Neural progenitor cell (in vitro differentiated cells): ENCODE results near the gene IQCF6. TPM values are rescaled to one million over a fixed set of nuclear protein-coding genes. Genes with fewer than 3 reads are reported as not detected.

Experiments used
- DNase-seq: peaks from one replicate; pipeline ENCODE4 v3.0.0-alpha.2; 2016; ENCODE audit warnings: low spot score
- H2AFZ ChIP-seq: fragments of 200-600 bp; sonication (generic); replicated peaks from 2 replicates; pipeline ENCODE4 v1.6.1; 2016; ENCODE audit warnings: antibody characterized with exemption
- H3F3A ChIP-seq: fragments of 200-600 bp; sonication (generic); 2 replicates; pipeline ENCODE4 v1.6.1; 2016; ENCODE audit warnings: antibody characterized with exemption, low read depth
- H3K27ac ChIP-seq: fragments of 200-600 bp; sonication (generic); 2 replicates; pipeline ENCODE4 v1.5.1; 2016; ENCODE audit warnings: mild to moderate bottlenecking
- H3K27me3 ChIP-seq: fragments of 200-600 bp; sonication (generic); 2 replicates; pipeline ENCODE4 v1.6.1; 2016; ENCODE audit warnings: mild to moderate bottlenecking, moderate library complexity
- H3K36me3 ChIP-seq: fragments of 200-600 bp; sonication (generic); 2 replicates; pipeline ENCODE4 v1.5.1; 2016
- H3K4me1 ChIP-seq: fragments of 200-600 bp; sonication (generic); 2 replicates; pipeline ENCODE4 v1.6.1; 2016; ENCODE audit warnings: mixed run types
- H3K4me2 ChIP-seq: fragments of 200-600 bp; sonication (generic); 2 replicates; pipeline ENCODE4 v1.6.1; 2016
- H3K4me3 ChIP-seq: fragments of 200-600 bp; sonication (generic); 2 replicates; pipeline ENCODE4 v1.5.1; 2016
- H3K79me2 ChIP-seq: fragments of 200-600 bp; sonication (generic); 2 replicates; pipeline ENCODE4 v1.6.1; 2016; ENCODE audit warnings: low read depth
- H3K9ac ChIP-seq: fragments of 200-600 bp; sonication (generic); 2 replicates; pipeline ENCODE4 v1.6.1; 2016
- H3K9me3 ChIP-seq: fragments of 200-600 bp; sonication (generic); 2 replicates; pipeline ENCODE4 v1.5.1; 2016; ENCODE audit warnings: low read depth
- H4K20me1 ChIP-seq: fragments of 200-600 bp; sonication (generic); 2 replicates; pipeline ENCODE4 v1.6.1; 2016; ENCODE audit warnings: low read depth
- H3K27ac Mint-ChIP-seq: 3 replicates; pipeline ENCODE4 v1.8.0; 2021; ENCODE audit warnings: mixed read lengths
- H3K27me3 Mint-ChIP-seq: 2 replicates; pipeline ENCODE4 v1.8.0; 2022; ENCODE audit warnings: low read depth, mild to moderate bottlenecking, inconsistent platforms, moderate library complexity, mixed read lengths; ENCODE audit not compliant: insufficient read depth
- H3K36me3 Mint-ChIP-seq: 3 replicates; pipeline ENCODE4 v1.8.0; 2021; ENCODE audit warnings: mixed read lengths
- H3K4me1 Mint-ChIP-seq: 3 replicates; pipeline ENCODE4 v1.8.0; 2021; ENCODE audit warnings: mixed read lengths
- H3K4me3 Mint-ChIP-seq: 3 replicates; pipeline ENCODE4 v1.8.0; 2021; ENCODE audit warnings: mild to moderate bottlenecking, moderate library complexity, mixed read lengths
- H3K9me3 Mint-ChIP-seq: 3 replicates; pipeline ENCODE4 v1.8.0; 2020; ENCODE audit warnings: mixed read lengths
- EZH2 ChIP-seq: fragments of 200-600 bp; sonication (generic); IDR thresholded peaks from 2 replicates; pipeline ENCODE4 v1.6.1; 2017; ENCODE audit warnings: antibody characterized with exemption, mild to moderate bottlenecking, moderate library complexity
- EZH2phosphoT487 ChIP-seq: fragments of 200-600 bp; sonication (generic); IDR thresholded peaks from 2 replicates; pipeline ENCODE4 v1.6.1; 2017; ENCODE audit warnings: antibody characterized with exemption
- total RNA-seq: library from RNA; depleted of rRNA; stranded (reverse); fragments of >200 nt; gene quantifications from 2 replicates; pipeline ENCODE4 v1.2.3, GENCODE V29; 2015; ENCODE audit warnings: low replicate concordance
- TF ChIP-seq, protein P1 (sequence below): fragments of 200-600 bp; sonication (generic); IDR thresholded peaks from 2 replicates; pipeline ENCODE4 v1.5.1; 2017; ENCODE audit warnings: antibody characterized with exemption, mild to moderate bottlenecking

The IQCF6 gene
- total RNA-seq, 1 donor from 2014 or later: not detected

- no peaks in the 10 kb centered on the region for H3K36me3 Mint-ChIP-seq
- H3K27ac Mint-ChIP-seq: no peak overlapping the region
- no peak overlapping the region for H3K4me3 ChIP-seq
- H3K4me2 ChIP-seq: peak overlapping the region; percentile 49
- no peaks in the 10 kb centered on the region for H3K9me3 ChIP-seq
- no peak overlapping the region for H3K27ac ChIP-seq
- no peaks in the 10 kb centered on the region for H3K36me3 ChIP-seq
- no peak overlapping the region for H3K9ac ChIP-seq
- peaks cover 6% of the 10 kb centered on the region for H3K27me3 Mint-ChIP-seq
- peak; percentile 16 for DNase-seq
- no peak overlapping the region for H3K4me3 Mint-ChIP-seq
- no peaks in the 10 kb centered on the region for H3K79me2 ChIP-seq
- H2AFZ ChIP-seq: peak overlapping the region; percentile 83
- peaks cover 17% of the 10 kb centered on the region for H3K4me1 ChIP-seq
- TF ChIP-seq, protein P1, sequence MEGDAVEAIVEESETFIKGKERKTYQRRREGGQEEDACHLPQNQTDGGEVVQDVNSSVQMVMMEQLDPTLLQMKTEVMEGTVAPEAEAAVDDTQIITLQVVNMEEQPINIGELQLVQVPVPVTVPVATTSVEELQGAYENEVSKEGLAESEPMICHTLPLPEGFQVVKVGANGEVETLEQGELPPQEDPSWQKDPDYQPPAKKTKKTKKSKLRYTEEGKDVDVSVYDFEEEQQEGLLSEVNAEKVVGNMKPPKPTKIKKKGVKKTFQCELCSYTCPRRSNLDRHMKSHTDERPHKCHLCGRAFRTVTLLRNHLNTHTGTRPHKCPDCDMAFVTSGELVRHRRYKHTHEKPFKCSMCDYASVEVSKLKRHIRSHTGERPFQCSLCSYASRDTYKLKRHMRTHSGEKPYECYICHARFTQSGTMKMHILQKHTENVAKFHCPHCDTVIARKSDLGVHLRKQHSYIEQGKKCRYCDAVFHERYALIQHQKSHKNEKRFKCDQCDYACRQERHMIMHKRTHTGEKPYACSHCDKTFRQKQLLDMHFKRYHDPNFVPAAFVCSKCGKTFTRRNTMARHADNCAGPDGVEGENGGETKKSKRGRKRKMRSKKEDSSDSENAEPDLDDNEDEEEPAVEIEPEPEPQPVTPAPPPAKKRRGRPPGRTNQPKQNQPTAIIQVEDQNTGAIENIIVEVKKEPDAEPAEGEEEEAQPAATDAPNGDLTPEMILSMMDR: no peak
- TF ChIP-seq EZH2phosphoT487: no peak
- no peak for TF ChIP-seq EZH2
- H3K4me1 Mint-ChIP-seq: peaks cover 8% of the 10 kb centered on the region
- no peaks in the 10 kb centered on the region for H3K27me3 ChIP-seq
- no peaks in the 10 kb centered on the region for H3F3A ChIP-seq
- no peaks in the 10 kb centered on the region for H4K20me1 ChIP-seq
- no peaks in the 10 kb centered on the region for H3K9me3 Mint-ChIP-seq
Observed at GRCh38 chr3:51734572-51734907, 44.5 kb downstream of the IQCF6 start.

DNA sequence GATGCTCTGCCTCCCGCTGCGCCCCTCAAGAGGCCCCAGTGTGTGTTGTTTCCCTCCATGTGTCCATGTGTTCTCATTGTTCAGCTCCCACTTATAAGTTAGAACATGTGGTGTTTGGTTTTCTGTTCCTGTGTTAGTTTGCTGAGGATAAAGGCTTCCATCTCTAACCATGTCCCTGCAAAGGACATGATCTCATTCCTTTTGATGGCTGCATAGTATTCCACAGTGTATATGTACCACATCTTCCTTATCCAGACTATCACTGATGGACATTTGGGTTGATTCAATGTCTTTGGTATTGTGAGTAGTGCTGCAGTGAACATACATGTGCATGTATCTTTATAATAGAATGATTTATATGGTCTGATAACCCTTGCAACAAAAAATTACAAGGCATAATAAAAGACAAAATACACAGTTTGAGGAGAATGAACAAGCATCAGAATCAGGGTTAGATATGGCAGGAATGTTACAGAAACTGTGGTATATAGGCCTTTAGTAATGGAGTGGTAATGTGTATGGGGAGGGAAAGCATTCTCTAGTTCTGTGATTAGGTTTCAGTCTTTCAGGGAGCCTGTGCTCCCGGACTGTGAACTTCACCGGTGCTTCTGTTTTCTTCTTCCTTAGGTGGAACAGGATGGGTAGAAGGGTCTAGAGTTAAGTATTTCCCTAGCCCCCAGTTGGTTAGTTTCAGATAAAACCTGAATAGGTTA lies 45.0 kb downstream of the IQCF6 start:
- TF ChIP-seq EZH2 (no peak), EZH2phosphoT487 (no peak)
- TF ChIP-seq, protein P1: no peak
- H3K9me3 ChIP-seq: no peaks in the 10 kb centered on the region
- DNase-seq: no peak
- H3F3A ChIP-seq: no peaks in the 10 kb centered on the region
- H3K27me3 Mint-ChIP-seq: peaks cover 6% of the 10 kb centered on the region
- no peak overlapping the region for H3K27ac Mint-ChIP-seq
- H3K4me3 Mint-ChIP-seq: no peak overlapping the region
- no peaks in the 10 kb centered on the region for H3K9me3 Mint-ChIP-seq
- peaks cover 17% of the 10 kb centered on the region for H3K4me1 ChIP-seq
- no peaks in the 10 kb centered on the region for H4K20me1 ChIP-seq
- no peak overlapping the region for H3K27ac ChIP-seq
- no peak overlapping the region for H3K4me3 ChIP-seq
- peak overlapping the region; percentile 83 for H2AFZ ChIP-seq
- no peaks in the 10 kb centered on the region for H3K79me2 ChIP-seq
- H3K9ac ChIP-seq: no peak overlapping the region
- no peaks in the 10 kb centered on the region for H3K36me3 ChIP-seq
- H3K27me3 ChIP-seq: no peaks in the 10 kb centered on the region
- no peaks in the 10 kb centered on the region for H3K36me3 Mint-ChIP-seq
- H3K4me2 ChIP-seq: peak overlapping the region; percentile 49
- peaks cover 8% of the 10 kb centered on the region for H3K4me1 Mint-ChIP-seq

- H3K4me1 ChIP-seq: no peaks in the 10 kb centered on the region
- H3K36me3 Mint-ChIP-seq: no peaks in the 10 kb centered on the region
- H2AFZ ChIP-seq: no peak overlapping the region
Observed at GRCh38 chr3:51729042-51729633, 49.9 kb downstream of the IQCF6 start.

More at GRCh38 chr3:51729042-51729633, 49.9 kb downstream of the IQCF6 start:
- Histone ChIP-seq H3K9ac (no peak overlapping the region), H3K79me2 (no peaks in the 10 kb centered on the region), H3K27me3 (no peaks in the 10 kb centered on the region), H3F3A (no peaks in the 10 kb centered on the region), H4K20me1 (no peaks in the 10 kb centered on the region), H3K27ac (no peak overlapping the region), H3K36me3 (no peaks in the 10 kb centered on the region), H3K4me2 (no peak overlapping the region), H3K4me3 (no peak overlapping the region), H3K9me3 (no peaks in the 10 kb centered on the region)
- Mint-ChIP-seq H3K4me3 (no peak overlapping the region), H3K27ac (no peak overlapping the region), H3K4me1 (peaks cover 2% of the 10 kb centered on the region), H3K9me3 (no peaks in the 10 kb centered on the region), H3K27me3 (peaks cover 3% of the 10 kb centered on the region)
- TF ChIP-seq EZH2: no peak
- TF ChIP-seq EZH2phosphoT487: no peak
- TF ChIP-seq, protein P1: no peak
- DNase-seq: no peak

Other genes with a start within 250 kb of the IQCF6 start
- 30.5 and 31.7 TPM in 2 replicates for gene RAD54L2, start 240.5 kb downstream of the IQCF6 start, total RNA-seq
- gene TEX264, start 108.0 kb downstream of the IQCF6 start, total RNA-seq: 0.54 and 2.8 TPM in 2 replicates
- 1.9 and 4.9 TPM in 2 replicates for gene GRM2, start 72.2 kb downstream of the IQCF6 start, total RNA-seq
- gene IQCF2, start 82.4 kb upstream of the IQCF6 start, total RNA-seq: not detected in 2 replicates
- gene IQCF5, start 96.4 kb upstream of the IQCF6 start, total RNA-seq: not detected in 2 replicates
- gene IQCF1, start 124.1 kb upstream of the IQCF6 start, total RNA-seq: not detected in 2 replicates
- gene RRP9, start 162.7 kb upstream of the IQCF6 start, total RNA-seq: 10.5 and 20.1 TPM in 2 replicates
- gene PARP3, start 163.1 kb upstream of the IQCF6 start, total RNA-seq: 2.0 and 3.9 TPM in 2 replicates
- gene GPR62, start 176.1 kb upstream of the IQCF6 start, total RNA-seq: 0.21 TPM in 1 of 2 replicates, not detected in the other
- 30.5 and 82.3 TPM in 2 replicates for gene PCBP4, start 188.2 kb upstream of the IQCF6 start, total RNA-seq
- 6.0 and 8.3 TPM in 2 replicates for gene ABHD14B, start 194.8 kb upstream of the IQCF6 start, total RNA-seq
- 4.0 and 14.7 TPM in 2 replicates for gene ABHD14A, start 195.8 kb upstream of the IQCF6 start, total RNA-seq
- gene ACY1, start 204.3 kb upstream of the IQCF6 start, total RNA-seq: 17.3 and 31.8 TPM in 2 replicates
- gene RPL29, start 216.7 kb upstream of the IQCF6 start, total RNA-seq: 1,431 and 2,019 TPM in 2 replicates